ENCODE results near the gene TUBB8.

- TF ChIP-seq, protein P1, sequence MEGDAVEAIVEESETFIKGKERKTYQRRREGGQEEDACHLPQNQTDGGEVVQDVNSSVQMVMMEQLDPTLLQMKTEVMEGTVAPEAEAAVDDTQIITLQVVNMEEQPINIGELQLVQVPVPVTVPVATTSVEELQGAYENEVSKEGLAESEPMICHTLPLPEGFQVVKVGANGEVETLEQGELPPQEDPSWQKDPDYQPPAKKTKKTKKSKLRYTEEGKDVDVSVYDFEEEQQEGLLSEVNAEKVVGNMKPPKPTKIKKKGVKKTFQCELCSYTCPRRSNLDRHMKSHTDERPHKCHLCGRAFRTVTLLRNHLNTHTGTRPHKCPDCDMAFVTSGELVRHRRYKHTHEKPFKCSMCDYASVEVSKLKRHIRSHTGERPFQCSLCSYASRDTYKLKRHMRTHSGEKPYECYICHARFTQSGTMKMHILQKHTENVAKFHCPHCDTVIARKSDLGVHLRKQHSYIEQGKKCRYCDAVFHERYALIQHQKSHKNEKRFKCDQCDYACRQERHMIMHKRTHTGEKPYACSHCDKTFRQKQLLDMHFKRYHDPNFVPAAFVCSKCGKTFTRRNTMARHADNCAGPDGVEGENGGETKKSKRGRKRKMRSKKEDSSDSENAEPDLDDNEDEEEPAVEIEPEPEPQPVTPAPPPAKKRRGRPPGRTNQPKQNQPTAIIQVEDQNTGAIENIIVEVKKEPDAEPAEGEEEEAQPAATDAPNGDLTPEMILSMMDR (IDR thresholded peaks at IDR 0.05; ENCODE audit: extremely low read depth in 1 of 2, insufficient read depth in 1 of 2, low read depth in 1 of 2, low read length in 2 of 2), result no peak
- TF ChIP-seq POLR2A (IDR thresholded peaks at IDR 0.05; ENCODE audit: low read depth, low read length) (no peak), POLR2AphosphoS5 (IDR thresholded peaks at IDR 0.05; ENCODE audit: insufficient read depth, low read depth, low read length) (no peak), EZH2 (IDR thresholded peaks at IDR 0.05; ENCODE audit: borderline replicate concordance, low read depth, low read length, severe bottlenecking) (no peak), FOS (IDR thresholded peaks at IDR 0.05; ENCODE audit: borderline replicate concordance, insufficient read depth, low read length) (no peak), MAX (IDR thresholded peaks at IDR 0.05; ENCODE audit: insufficient read depth, insufficient read length) (no peak)
Observed at GRCh38 chr10:96466-96865, 47.4 kb upstream of the TUBB8 start.
